ENCODE results near the gene SCYGR4.

DNA sequence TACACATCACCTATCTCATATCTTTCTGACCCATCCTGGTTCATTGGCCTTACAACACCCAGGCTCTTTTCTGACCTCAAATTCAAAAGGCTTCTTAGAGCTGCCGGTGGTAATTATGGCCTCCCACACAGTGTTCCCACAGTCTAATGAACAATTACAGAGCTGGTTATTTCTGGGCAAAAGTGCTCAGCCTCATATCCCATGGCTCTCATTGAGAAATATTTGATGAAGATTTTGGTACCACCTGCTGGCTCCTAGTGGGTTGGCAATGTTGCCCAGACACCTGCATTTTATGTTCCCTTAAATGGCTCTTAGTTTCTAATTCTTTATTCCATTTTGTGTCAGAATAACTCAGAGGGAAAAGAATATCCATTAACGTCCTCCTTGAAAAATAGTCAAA lies 38.7 kb upstream of the SCYGR4 start:
- TF ChIP-seq, protein P1, sequence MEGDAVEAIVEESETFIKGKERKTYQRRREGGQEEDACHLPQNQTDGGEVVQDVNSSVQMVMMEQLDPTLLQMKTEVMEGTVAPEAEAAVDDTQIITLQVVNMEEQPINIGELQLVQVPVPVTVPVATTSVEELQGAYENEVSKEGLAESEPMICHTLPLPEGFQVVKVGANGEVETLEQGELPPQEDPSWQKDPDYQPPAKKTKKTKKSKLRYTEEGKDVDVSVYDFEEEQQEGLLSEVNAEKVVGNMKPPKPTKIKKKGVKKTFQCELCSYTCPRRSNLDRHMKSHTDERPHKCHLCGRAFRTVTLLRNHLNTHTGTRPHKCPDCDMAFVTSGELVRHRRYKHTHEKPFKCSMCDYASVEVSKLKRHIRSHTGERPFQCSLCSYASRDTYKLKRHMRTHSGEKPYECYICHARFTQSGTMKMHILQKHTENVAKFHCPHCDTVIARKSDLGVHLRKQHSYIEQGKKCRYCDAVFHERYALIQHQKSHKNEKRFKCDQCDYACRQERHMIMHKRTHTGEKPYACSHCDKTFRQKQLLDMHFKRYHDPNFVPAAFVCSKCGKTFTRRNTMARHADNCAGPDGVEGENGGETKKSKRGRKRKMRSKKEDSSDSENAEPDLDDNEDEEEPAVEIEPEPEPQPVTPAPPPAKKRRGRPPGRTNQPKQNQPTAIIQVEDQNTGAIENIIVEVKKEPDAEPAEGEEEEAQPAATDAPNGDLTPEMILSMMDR (IDR thresholded peaks at IDR 0.05 in 2 of 3, conservative IDR thresholded peaks at IDR 0.05 in 1 of 3; ENCODE audit: insufficient read depth in 2 of 3, low read depth in 1 of 3, low read length in 3 of 3) = no peak
- no peak for TF ChIP-seq DIDO1 (tag; IDR thresholded peaks at IDR 0.05; ENCODE audit: low read depth)
- no peak for TF ChIP-seq ZBED1 (IDR thresholded peaks at IDR 0.05)
- TF ChIP-seq FOXM1 (IDR thresholded peaks at IDR 0.05; ENCODE audit: low read depth) = no peak
- TF ChIP-seq FOXM1 (CRISPR knock-in tag; IDR thresholded peaks at IDR 0.05; ENCODE audit: low read depth) = no peak
- TF ChIP-seq EZH2 (IDR thresholded peaks at IDR 0.05; ENCODE audit: borderline replicate concordance, low read depth, low read length) = no peak
- TF ChIP-seq KAT7 (CRISPR knock-in tag; IDR thresholded peaks at IDR 0.05; ENCODE audit: borderline replicate concordance) = no peak
- TF ChIP-seq TEAD4 (IDR thresholded peaks at IDR 0.05; ENCODE audit: low read length) = no peak
- TF ChIP-seq TEAD4 (CRISPR knock-in tag; IDR thresholded peaks at IDR 0.05; ENCODE audit: borderline replicate concordance) = no peak

Measured in K562 (cell line).